Activated CD4-positive, alpha-beta T cell treated with anti-CD3 and anti-CD28 coated beads for 48 hours (primary cell): Measurements from ENCODE around the gene PIEZO2.

Experiments used
- DNase-seq: peaks from one replicate; pipeline ENCODE4 v3.0.0-alpha.2; 2020

PIEZO2 gene

GRCh38 chr18:10838553-10838952, 310.8 kb downstream of the PIEZO2 start:
- DNase-seq, result no peak

GRCh38 chr18:10834128-10834815, 315.1 kb downstream of the PIEZO2 start:
- DNase-seq, result no peak

GRCh38 chr18:10833656-10834055, 315.7 kb downstream of the PIEZO2 start:
- no peak for DNase-seq

- DNase-seq, result no peak
These were observed 323.0 kb downstream of the PIEZO2 start for GRCh38 chr18:10826400-10826799.

GRCh38 chr18:10822456-10822855, 326.9 kb downstream of the PIEZO2 start:
- DNase-seq, result no peak

GRCh38 chr18:10820681-10821080, 328.7 kb downstream of the PIEZO2 start:
- no peak for DNase-seq

GRCh38 chr18:10814336-10814735, 335.0 kb downstream of the PIEZO2 start:
- no peak for DNase-seq

- DNase-seq, result no peak
These were observed 343.7 kb downstream of the PIEZO2 start for GRCh38 chr18:10805587-10806118.

- no peak for DNase-seq
These were observed 345.2 kb downstream of the PIEZO2 start for GRCh38 chr18:10804126-10804525.

- DNase-seq, result no peak
These were observed 350.4 kb downstream of the PIEZO2 start for GRCh38 chr18:10798727-10799550.

- no peak for DNase-seq
These were observed 351.5 kb downstream of the PIEZO2 start for GRCh38 chr18:10797896-10798295.

GRCh38 chr18:10794771-10795170, 354.6 kb downstream of the PIEZO2 start:
- no peak for DNase-seq

GRCh38 chr18:10793730-10794370, 355.5 kb downstream of the PIEZO2 start:
- DNase-seq, result no peak

- DNase-seq, result no peak
These were observed 357.2 kb downstream of the PIEZO2 start for GRCh38 chr18:10792181-10792580.

GRCh38 chr18:10791169-10791831, 358.1 kb downstream of the PIEZO2 start:
- DNase-seq, result no peak

GRCh38 chr18:10789180-10789579, 360.2 kb downstream of the PIEZO2 start:
- DNase-seq, result no peak

- peak; percentile 93 for DNase-seq
These were observed 362.0 kb downstream of the PIEZO2 start for GRCh38 chr18:10787293-10787901.

- no peak for DNase-seq
These were observed 363.6 kb downstream of the PIEZO2 start for GRCh38 chr18:10785798-10786197.

- no peak for DNase-seq
These were observed 364.7 kb downstream of the PIEZO2 start for GRCh38 chr18:10784596-10785202.

- no peak for DNase-seq
These were observed 365.4 kb downstream of the PIEZO2 start for GRCh38 chr18:10783941-10784340.

GRCh38 chr18:10776493-10776892, 372.9 kb downstream of the PIEZO2 start:
- no peak for DNase-seq

- no peak for DNase-seq
These were observed 374.3 kb downstream of the PIEZO2 start for GRCh38 chr18:10775026-10775425.
